Glutamatergic neuron (in vitro differentiated cells): ENCODE results near the gene SIGLEC12. TPM values are rescaled to one million over a fixed set of nuclear protein-coding genes. Genes with fewer than 3 reads are reported as not detected.
A peak's percentile ranks its signal among the peaks of the same experiment; 100 is the strongest.

Source experiments
- DNase-seq: peaks from one replicate; pipeline ENCODE4 v3.0.0; 2022
- H3K27ac Mint-ChIP-seq: one replicate; pipeline ENCODE4 v1.8.0; 2020; ENCODE audit warnings: mild to moderate bottlenecking, mixed read lengths, inconsistent platforms; ENCODE audit not compliant: unreplicated experiment
- H3K27me3 Mint-ChIP-seq: one replicate; pipeline ENCODE4 v1.8.0; 2020; ENCODE audit warnings: mild to moderate bottlenecking, moderate library complexity, mixed read lengths, inconsistent platforms; ENCODE audit not compliant: unreplicated experiment
- H3K36me3 Mint-ChIP-seq: one replicate; pipeline ENCODE4 v1.8.0; 2020; ENCODE audit warnings: mild to moderate bottlenecking, mixed read lengths, inconsistent platforms; ENCODE audit not compliant: unreplicated experiment
- H3K4me1 Mint-ChIP-seq: one replicate; pipeline ENCODE4 v1.8.0; 2020; ENCODE audit warnings: mild to moderate bottlenecking, low read depth, mixed read lengths, inconsistent platforms; ENCODE audit not compliant: unreplicated experiment
- H3K4me3 Mint-ChIP-seq: one replicate; pipeline ENCODE4 v1.8.0; 2020; ENCODE audit warnings: mild to moderate bottlenecking, mixed read lengths, inconsistent platforms; ENCODE audit not compliant: unreplicated experiment
- H3K9me3 Mint-ChIP-seq: one replicate; pipeline ENCODE4 v1.8.0; 2020; ENCODE audit warnings: mild to moderate bottlenecking, moderate library complexity, mixed read lengths, inconsistent platforms; ENCODE audit not compliant: unreplicated experiment
- CTCF ChIP-seq: fragments of 200-600 bp; sonication (generic); IDR thresholded peaks from one replicate; pipeline ENCODE4 v1.5.0; 2021; ENCODE audit not compliant: partially characterized antibody, unreplicated experiment
- long read RNA-seq: library from polyadenylated mRNA; unstranded; transcript quantifications from one replicate; pipeline ENCODE4 v2.0.0, GENCODE V29; 2020; ENCODE audit not compliant: unreplicated experiment
- total RNA-seq: library from RNA; stranded (reverse); fragmentation: NEBNext Ultra II Directional; extraction: Animal tissue kit (Norgen Biotek cat#: 25700); gene quantifications from one replicate; pipeline ENCODE4 v1.2.1, GENCODE V29; 2021; ENCODE audit not compliant: unreplicated experiment

The SIGLEC12 gene
- not detected for total RNA-seq
- long read RNA-seq, result 0 reads

DNA sequence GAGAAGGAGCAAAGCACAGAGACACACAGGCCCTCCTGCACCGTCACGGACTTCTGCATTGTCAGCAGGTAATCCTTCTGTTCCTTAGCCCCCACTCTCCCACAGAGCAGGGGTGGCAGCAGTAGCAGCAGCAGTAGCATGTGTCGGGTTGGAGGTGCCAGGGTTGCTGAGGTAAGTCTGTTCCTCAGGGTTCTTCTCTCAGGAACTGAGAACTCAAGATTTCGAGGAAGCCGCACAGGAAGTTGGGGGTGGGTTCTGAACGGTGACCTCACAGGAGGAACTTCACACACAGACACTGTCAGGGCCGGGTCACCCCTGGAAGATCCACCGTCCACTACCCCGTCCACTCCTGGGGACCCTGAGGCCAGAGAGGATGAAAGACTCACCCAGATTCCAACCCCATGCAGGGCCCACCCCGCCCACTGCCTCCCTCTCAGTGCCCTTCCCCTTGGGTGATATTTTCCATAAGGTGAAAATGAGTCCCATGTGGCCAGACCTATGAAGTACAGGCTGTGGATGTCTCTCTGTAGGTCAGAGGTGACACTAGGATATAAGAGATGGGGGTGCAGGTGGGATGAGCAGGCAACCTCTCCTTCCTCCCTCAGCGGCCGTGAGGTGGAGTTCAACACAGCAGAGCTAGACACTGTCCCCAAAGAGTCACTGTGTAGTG, at the start of gene SIGLEC12:
SIGLEC12 (minus strand) TSS at position 207 of the 670 bp plus-strand sequence; CDS start at position 140, 67 bp downstream.
- H3K4me1 Mint-ChIP-seq, result no peaks in the 10 kb centered on the region
- peaks cover 1% of the 10 kb centered on the region for H3K9me3 Mint-ChIP-seq
- peaks cover 5% of the 10 kb centered on the region for H3K27me3 Mint-ChIP-seq
- H3K27ac Mint-ChIP-seq, result no peak within 1 kb of the TSS
- H3K4me3 Mint-ChIP-seq, result no peak within 1 kb of the TSS
- no peaks in the 10 kb centered on the region for H3K36me3 Mint-ChIP-seq
- no peak for TF ChIP-seq CTCF
- DNase-seq, result no peak

GRCh38 chr19:51550848-51551672, 49.5 kb upstream of the SIGLEC12 start:
- Mint-ChIP-seq H3K9me3 (peaks cover 5% of the 10 kb centered on the region), H3K4me3 (no peak overlapping the region), H3K36me3 (no peaks in the 10 kb centered on the region), H3K27me3 (peaks cover 6% of the 10 kb centered on the region), H3K4me1 (no peaks in the 10 kb centered on the region), H3K27ac (no peak overlapping the region)
- DNase-seq, result peak; percentile 38
- TF ChIP-seq CTCF, result no peak

- no peak overlapping the region for H3K4me3 Mint-ChIP-seq
- no peak overlapping the region for H3K27ac Mint-ChIP-seq
- H3K36me3 Mint-ChIP-seq, result no peaks in the 10 kb centered on the region
- H3K4me1 Mint-ChIP-seq, result no peaks in the 10 kb centered on the region
- H3K27me3 Mint-ChIP-seq, result peaks cover 6% of the 10 kb centered on the region
- peaks cover 5% of the 10 kb centered on the region for H3K9me3 Mint-ChIP-seq
- no peak for TF ChIP-seq CTCF
- DNase-seq, result no peak
These were observed 48.1 kb upstream of the SIGLEC12 start for GRCh38 chr19:51549533-51550324.

- no peak for DNase-seq
- Mint-ChIP-seq H3K36me3 (peaks cover 2% of the 10 kb centered on the region), H3K4me3 (no peak overlapping the region), H3K9me3 (peaks cover 8% of the 10 kb centered on the region), H3K4me1 (no peaks in the 10 kb centered on the region), H3K27me3 (peaks cover 9% of the 10 kb centered on the region), H3K27ac (no peak overlapping the region)
- TF ChIP-seq CTCF, result no peak
These were observed 47.3 kb upstream of the SIGLEC12 start for GRCh38 chr19:51548891-51549305.
